Measurements from ENCODE around the gene CAMSAP2.

The CAMSAP2 gene

GRCh38 chr1:200738327-200738948 is at the start of gene CAMSAP2:
CAMSAP2 (plus strand) TSS chr1:200738893; CDS start chr1:200739828, 935 bp downstream.
- Histone ChIP-seq H3K9me2 (ENCODE audit: low read depth, low read length) (no peaks in the 10 kb centered on the region), H4K20me1 (ENCODE audit: insufficient read depth, low read length) (no peaks in the 10 kb centered on the region), H3K79me2 (ENCODE audit: insufficient read depth, low read length) (no peaks in the 10 kb centered on the region), H3K27ac (ENCODE audit: low read depth, low read length, poor library complexity, severe bottlenecking) (no peak within 1 kb of the TSS), H3F3A (ENCODE audit: insufficient read depth, low read length) (no peaks in the 10 kb centered on the region), H2AFZ (ENCODE audit: low read length) (peak within 1 kb of the TSS; percentile 44), H3K9ac (ENCODE audit: low read length) (peak within 1 kb of the TSS; percentile 50), H3K4me3 (ENCODE audit: low read depth, low read length, poor library complexity, severe bottlenecking) (peak within 1 kb of the TSS; percentile 76), H3K4me1 (ENCODE audit: insufficient read depth, low read length, severe bottlenecking) (peaks cover 13% of the 10 kb centered on the region), H3K27me3 (ENCODE audit: insufficient read depth, low read length) (no peaks in the 10 kb centered on the region), H3K36me3 (ENCODE audit: insufficient read depth, low read length) (no peaks in the 10 kb centered on the region), H3K4me2 (ENCODE audit: low read length) (peak within 1 kb of the TSS; percentile 82), H3K9me3 (ENCODE audit: low read length) (no peaks in the 10 kb centered on the region)
- TF ChIP-seq CTCF (IDR thresholded peaks at IDR 0.05; ENCODE audit: low read length): no peak
- TF ChIP-seq EZH2 (IDR thresholded peaks at IDR 0.05; ENCODE audit: borderline replicate concordance, low read length): no peak

- Histone ChIP-seq H3K27me3 (ENCODE audit: insufficient read depth, low read length) (no peaks in the 10 kb centered on the region), H3F3A (ENCODE audit: insufficient read depth, low read length) (no peaks in the 10 kb centered on the region), H3K36me3 (ENCODE audit: insufficient read depth, low read length) (no peaks in the 10 kb centered on the region), H3K79me2 (ENCODE audit: insufficient read depth, low read length) (no peaks in the 10 kb centered on the region), H3K27ac (ENCODE audit: low read depth, low read length, poor library complexity, severe bottlenecking) (no peak overlapping the region), H2AFZ (ENCODE audit: low read length) (no peak overlapping the region), H3K4me1 (ENCODE audit: insufficient read depth, low read length, severe bottlenecking) (no peaks in the 10 kb centered on the region), H3K4me3 (ENCODE audit: low read depth, low read length, poor library complexity, severe bottlenecking) (no peak overlapping the region), H3K9me3 (ENCODE audit: low read length) (no peaks in the 10 kb centered on the region), H4K20me1 (ENCODE audit: insufficient read depth, low read length) (no peaks in the 10 kb centered on the region), H3K9ac (ENCODE audit: low read length) (no peak overlapping the region), H3K9me2 (ENCODE audit: low read depth, low read length) (no peaks in the 10 kb centered on the region), H3K4me2 (ENCODE audit: low read length) (no peak overlapping the region)
- TF ChIP-seq CTCF (IDR thresholded peaks at IDR 0.05; ENCODE audit: low read length) (no peak), EZH2 (IDR thresholded peaks at IDR 0.05; ENCODE audit: borderline replicate concordance, low read length) (no peak)
Measured at GRCh38 chr1:200692316-200692715, 46.4 kb upstream of the CAMSAP2 start.

GRCh38 chr1:200693327-200693726 is 45.4 kb upstream of the CAMSAP2 start:
- Histone ChIP-seq H4K20me1 (ENCODE audit: insufficient read depth, low read length) (no peaks in the 10 kb centered on the region), H3K4me3 (ENCODE audit: low read depth, low read length, poor library complexity, severe bottlenecking) (no peak overlapping the region), H3K27me3 (ENCODE audit: insufficient read depth, low read length) (no peaks in the 10 kb centered on the region), H3F3A (ENCODE audit: insufficient read depth, low read length) (no peaks in the 10 kb centered on the region), H3K9me3 (ENCODE audit: low read length) (no peaks in the 10 kb centered on the region), H3K4me2 (ENCODE audit: low read length) (no peak overlapping the region), H3K36me3 (ENCODE audit: insufficient read depth, low read length) (no peaks in the 10 kb centered on the region), H2AFZ (ENCODE audit: low read length) (no peak overlapping the region), H3K27ac (ENCODE audit: low read depth, low read length, poor library complexity, severe bottlenecking) (no peak overlapping the region), H3K79me2 (ENCODE audit: insufficient read depth, low read length) (no peaks in the 10 kb centered on the region), H3K9me2 (ENCODE audit: low read depth, low read length) (no peaks in the 10 kb centered on the region), H3K4me1 (ENCODE audit: insufficient read depth, low read length, severe bottlenecking) (no peaks in the 10 kb centered on the region), H3K9ac (ENCODE audit: low read length) (no peak overlapping the region)
- no peak for TF ChIP-seq CTCF (IDR thresholded peaks at IDR 0.05; ENCODE audit: low read length)
- no peak for TF ChIP-seq EZH2 (IDR thresholded peaks at IDR 0.05; ENCODE audit: borderline replicate concordance, low read length)
